Measurements from ENCODE around the gene ARSA. TPM values are rescaled to one million over a fixed set of nuclear protein-coding genes. Genes with fewer than 3 reads are reported as not detected.

Gene ARSA
- total and polyA plus RNA-seq, 2 of the 13 experiments (the other 11 are each of a cell fraction or from before 2014, with no cell fraction given) = 9.0 to 11.5 TPM

- Histone ChIP-seq H3K4me2 (ENCODE audit: low read depth, low read length) (no peak overlapping the region), H3K27me3 (ENCODE audit: control insufficient read depth in 1 of 2, insufficient read depth in 2 of 2, low read length in 2 of 2) (peaks cover 0 to 6% of the 10 kb centered on the region in 2 experiments; a peak in 3 of 5 replicates), H3K79me2 (ENCODE audit: insufficient read depth, low read length) (no peaks in the 10 kb centered on the region), H2AFZ (ENCODE audit: low read length) (no peak overlapping the region), H3K9ac (ENCODE audit: insufficient read depth, low read depth, low read length) (no peak overlapping the region), H3K4me1 (ENCODE audit: insufficient read depth, low read length) (peaks cover 9% of the 10 kb centered on the region; the same call in 1 of the 2 replicates), H3K27ac (ENCODE audit: extremely low read length, insufficient read depth, low read length) (no peak overlapping the region), H3K36me3 (replicated peaks in 1 of 2; ENCODE audit: control insufficient read depth in 1 of 2, insufficient read depth in 2 of 2, low read length in 2 of 2) (no peaks in the 10 kb centered on the region), H3K4me3 (replicated peaks in 1 of 3; ENCODE audit: insufficient read depth in 1 of 3, low read depth in 2 of 3, low read length in 3 of 3) (no peak overlapping the region), H4K20me1 (ENCODE audit: insufficient read depth, low read length) (no peaks in the 10 kb centered on the region), H3K9me3 (ENCODE audit: low read length) (no peaks in the 10 kb centered on the region)
- DNase-seq (ENCODE audit: low spot score) = no peak
- ChIA-PET CTCF (ENCODE audit: low intra/inter-chr PET ratio, low total read pairs) (no interaction called here), POLR2A (no interaction called here)
- no peak for FAIRE-seq
- intact Hi-C loops (cut with micrococcal nuclease; ENCODE audit: unreplicated experiment) = no loop called here
- ATAC-seq = no peak
- no TSS peak for BruUV-seq (replicated peaks)
- in situ Hi-C loops (cut with HindIII; ENCODE audit: extremely low pct_ligation_motif_present, low pct_unique_long_range_greater_than_20kb) = no loop called here
- 90% methylated on average over 12 of the region's 20 CpGs for WGBS (ENCODE audit: low lambda C conversion rate)
- TF ChIP-seq CBX2 (IDR thresholded peaks at IDR 0.05; ENCODE audit: low read depth, low read length) = no peak
- no peak for TF ChIP-seq CBX2 (CRISPR knock-in tag; IDR thresholded peaks at IDR 0.05; ENCODE audit: low read depth)
- no peak for TF ChIP-seq ZNF572 (CRISPR knock-in tag; IDR thresholded peaks at IDR 0.05)
- no peak for TF ChIP-seq TSC22D2 (CRISPR knock-in tag; IDR thresholded peaks at IDR 0.05; ENCODE audit: borderline replicate concordance)
- TF ChIP-seq AGO1 (IDR thresholded peaks at IDR 0.05; ENCODE audit: low read depth, low read length, poor library complexity, severe bottlenecking) = no peak
- TF ChIP-seq STAT6 (CRISPR knock-in tag; IDR thresholded peaks at IDR 0.05; ENCODE audit: borderline replicate concordance) = no peak
These were observed 22.3 kb downstream of the ARSA start for GRCh38 chr22:50605613-50606074.

All from HepG2 (cell line).